ENCODE data around the gene RBFOX2. TPM values are rescaled to one million over a fixed set of nuclear protein-coding genes. Genes with fewer than 3 reads are reported as not detected.

The RBFOX2 gene
- total and polyA plus RNA-seq, 12 donors, result 15.7 to 86.6 (median 69.8) TPM

GRCh38 chr22:35957589-35957988, 71.0 kb downstream of the RBFOX2 start:
- Histone ChIP-seq H3K36me3 (replicated peaks in 1 of 2) (no peaks in the 10 kb centered on the region), H3K27ac (peak overlapping the region in 1 of 5 donors; percentile 7), H3K4me1 (replicated peaks in 1 of 2) (peaks cover 0 to 52% of the 10 kb centered on the region in 2 donors), H3K4me3 (no peak overlapping the region), H3K9me3 (replicated peaks in 1 of 3) (no peaks in the 10 kb centered on the region), H3K27me3 (no peaks in the 10 kb centered on the region)
- intact Hi-C loops (cut with DNase I), result no loop called here
- peak in 2 of 7 donors; percentile 15 to 19 for DNase-seq
- 36 to 47% (median 45%) methylated on average over 1 of the region's 1 CpG for WGBS, 4 donors
- TF ChIP-seq POLR2A (IDR thresholded peaks at IDR 0.05) (no peak), CTCF (IDR thresholded peaks at IDR 0.05) (no peak)

GRCh38 chr22:35956850-35957249, 71.8 kb downstream of the RBFOX2 start:
- peaks cover 0 to 45% of the 10 kb centered on the region in 2 donors for H3K4me1 ChIP-seq (replicated peaks in 1 of 2)
- H3K36me3 ChIP-seq (replicated peaks in 1 of 2), result no peaks in the 10 kb centered on the region
- no peaks in the 10 kb centered on the region for H3K27me3 ChIP-seq
- H3K9me3 ChIP-seq (replicated peaks in 1 of 3), result no peaks in the 10 kb centered on the region
- TF ChIP-seq CTCF (IDR thresholded peaks at IDR 0.05) (no peak), POLR2A (IDR thresholded peaks at IDR 0.05) (no peak)
- peak overlapping the region in 1 of 5 donors; percentile 7 for H3K27ac ChIP-seq
- no peak for DNase-seq
- H3K4me3 ChIP-seq, result no peak overlapping the region
- WGBS, 4 donors, result 75 to 83% (median 81%) methylated on average over 3 of the region's 3 CpGs
- intact Hi-C loops (cut with DNase I), result no loop called here

- 89 to 98% (median 94%) methylated on average over 7 of the region's 7 CpGs for WGBS, 4 donors
- Histone ChIP-seq H3K9me3 (replicated peaks in 1 of 3) (no peaks in the 10 kb centered on the region), H3K4me3 (no peak overlapping the region), H3K4me1 (replicated peaks in 1 of 2) (peaks cover 0 to 34% of the 10 kb centered on the region in 2 donors), H3K27me3 (no peaks in the 10 kb centered on the region), H3K36me3 (replicated peaks in 1 of 2) (no peaks in the 10 kb centered on the region), H3K27ac (no peak overlapping the region)
- intact Hi-C loops (cut with DNase I), result no loop called here
- no peak for TF ChIP-seq CTCF (IDR thresholded peaks at IDR 0.05)
- TF ChIP-seq POLR2A (IDR thresholded peaks at IDR 0.05), result no peak
- no peak for DNase-seq
These were observed 73.1 kb downstream of the RBFOX2 start for GRCh38 chr22:35955546-35955945.

- no peaks in the 10 kb centered on the region for H3K27me3 ChIP-seq
- no peaks in the 10 kb centered on the region for H3K9me3 ChIP-seq (replicated peaks in 1 of 3)
- H3K36me3 ChIP-seq (replicated peaks in 1 of 2), result no peaks in the 10 kb centered on the region
- no peak overlapping the region for H3K27ac ChIP-seq
- H3K4me3 ChIP-seq, result no peak overlapping the region
- intact Hi-C loops (cut with DNase I), result no loop called here
- DNase-seq, result no peak
- H3K4me1 ChIP-seq (replicated peaks in 1 of 2), result peaks cover 0 to 11% of the 10 kb centered on the region in 2 donors
- TF ChIP-seq CTCF (IDR thresholded peaks at IDR 0.05) (no peak), POLR2A (IDR thresholded peaks at IDR 0.05) (no peak)
These were observed 76.0 kb downstream of the RBFOX2 start for GRCh38 chr22:35952576-35952975.

All from adrenal gland (tissue), 12 donors.